Measurements from ENCODE around the gene TSBP1.

- TF ChIP-seq CTCF (IDR thresholded peaks at IDR 0.05; ENCODE audit: low read depth, low read length, poor library complexity, severe bottlenecking), result no peak
- TF ChIP-seq EZH2phosphoT487 (IDR thresholded peaks at IDR 0.05; ENCODE audit: borderline replicate concordance, low read length), result no peak
Measured at GRCh38 chr6:32397252-32397920, 25.7 kb upstream of the TSBP1 start.
